B cell (primary cell): ENCODE results near the gene NDST4. TPM values are rescaled to one million over a fixed set of nuclear protein-coding genes. Genes with fewer than 3 reads are reported as not detected.

Experiments
- ATAC-seq: fragments of 200-7000 bp; cut with Tn5 transposase; one replicate; pipeline ENCODE4 v1.10.0; 2021; ENCODE audit warnings: low read depth, mild to moderate bottlenecking, moderate number of reproducible peaks, moderate library complexity
- CTCF ChIA-PET: fragments of 350-600 bp; sonication (Branson Sonifier 250); formaldehyde crosslinking; loops from one replicate; lab custom pipeline; 2021; ENCODE audit warnings: antibody characterized with exemption, inconsistent platforms; lab: Charles Lee
- POLR2A ChIA-PET: fragments of 350-600 bp; sonication (Branson Sonifier 250); formaldehyde crosslinking; loops from one replicate; lab custom pipeline; 2021; ENCODE audit warnings: antibody characterized with exemption; lab: Charles Lee
- DNase-seq: peaks from one replicate; pipeline ENCODE4 v3.0.0; 2013
- H2AFZ ChIP-seq: 2 replicates; pipeline ENCODE4 v1.6.1; 2012; ENCODE audit warnings: mild to moderate bottlenecking, low read depth, low read length; ENCODE audit not compliant: insufficient read depth, poor library complexity, severe bottlenecking
- H3K27ac ChIP-seq, 2 donors: 1 replicate in 1 of 2; 2 replicates in 1 of 2; pipeline ENCODE4 v1.5.1; 2012 to 2013; ENCODE audit warnings: low read length in 2 of 2, mild to moderate bottlenecking in 2 of 2, moderate library complexity in 1 of 2
- H3K27me3 ChIP-seq, 4 experiments: fragments of 200-600 bp in 1 of 4; sonication (generic) in 1 of 4; replicated peaks in 1 of 4; 1 replicate in 2 of 4; 2 replicates in 2 of 4; pipeline versions ENCODE4 v1.6.1 to v1.7.0; 2013 to 2016; ENCODE audit warnings: low read length in 3 of 4, mild to moderate bottlenecking in 2 of 4, mixed read lengths in 1 of 4, moderate library complexity in 1 of 4; ENCODE audit not compliant: insufficient read depth in 4 of 4, control insufficient read depth in 3 of 4; ENCODE audit errors: control extremely low read depth in 1 of 4
- H3K36me3 ChIP-seq, 2 experiments: replicated peaks in 1 of 2; 1 replicate in 1 of 2; 2 replicates in 1 of 2; pipeline versions ENCODE4 v1.6.1 to v1.7.1; 2013; ENCODE audit warnings: low read length in 1 of 2; ENCODE audit not compliant: insufficient read depth in 2 of 2, control insufficient read depth in 1 of 2; ENCODE audit errors: control extremely low read depth in 1 of 2, extremely low read depth in 1 of 2
- H3K4me1 ChIP-seq, 2 donors: fragments of 200-600 bp in 1 of 2; sonication (generic) in 1 of 2; 1 replicate in 1 of 2; 2 replicates in 1 of 2; pipeline versions ENCODE4 v1.5.1 to v1.6.1; 2013 to 2017; ENCODE audit warnings: low read length in 2 of 2; ENCODE audit not compliant: control insufficient read depth in 2 of 2, insufficient read depth in 2 of 2
- H3K4me2 ChIP-seq: replicated peaks from 2 replicates; pipeline ENCODE3; 2012; ENCODE audit warnings: mild to moderate bottlenecking, low read depth, low read length; ENCODE audit not compliant: poor library complexity, severe bottlenecking
- H3K4me3 ChIP-seq, 5 experiments: fragments of 200-600 bp in 1 of 5; sonication (generic) in 1 of 5; 1 replicate in 3 of 5; 2 replicates in 2 of 5; pipeline versions ENCODE4 v1.5.1 to v1.7.0; 2011 to 2016; ENCODE audit warnings: low read length in 4 of 5, mild to moderate bottlenecking in 4 of 5, low read depth in 2 of 5, control low read depth in 1 of 5, moderate library complexity in 1 of 5; ENCODE audit not compliant: insufficient read depth in 1 of 5; ENCODE audit errors: control extremely low read depth in 1 of 5, extremely low read depth in 1 of 5
- H3K79me2 ChIP-seq: fragments of 200-600 bp; sonication (generic); one replicate; pipeline ENCODE4 v1.6.0; 2016; ENCODE audit warnings: low read length; ENCODE audit not compliant: control insufficient read depth, insufficient read depth
- H3K9ac ChIP-seq: fragments of 200-600 bp; sonication (generic); 2 replicates; pipeline ENCODE4 v1.6.1; 2017; ENCODE audit warnings: mild to moderate bottlenecking, low read length, moderate library complexity
- H3K9me3 ChIP-seq, 3 donors: one replicate each; pipeline versions ENCODE4 v1.6.1 to v1.7.1; 2013; ENCODE audit warnings: low read length in 2 of 3; ENCODE audit not compliant: control insufficient read depth in 2 of 3, insufficient read depth in 1 of 3; ENCODE audit errors: control extremely low read depth in 1 of 3
- H4K20me1 ChIP-seq: 2 replicates; pipeline ENCODE4 v1.6.0; 2012; ENCODE audit warnings: mild to moderate bottlenecking, low read length; ENCODE audit not compliant: insufficient read depth, control insufficient read depth, poor library complexity, severe bottlenecking
- H3K27ac Mint-ChIP-seq: one replicate; pipeline ENCODE4 v1.8.0; 2021; ENCODE audit warnings: mixed read lengths
- H3K27me3 Mint-ChIP-seq: one replicate; pipeline ENCODE4 v1.8.0; 2021; ENCODE audit warnings: mixed read lengths
- H3K4me1 Mint-ChIP-seq: one replicate; pipeline ENCODE4 v1.8.0; 2021; ENCODE audit warnings: mixed read lengths
- H3K4me3 Mint-ChIP-seq: one replicate; pipeline ENCODE4 v1.8.0; 2021; ENCODE audit warnings: mixed read lengths
- H3K9me3 Mint-ChIP-seq: one replicate; pipeline ENCODE4 v1.8.0; 2022; ENCODE audit warnings: mixed read lengths; ENCODE audit not compliant: insufficient read depth
- EZH2 ChIP-seq: IDR thresholded peaks from 2 replicates; pipeline ENCODE4 v1.6.1; 2012; ENCODE audit warnings: borderline replicate concordance, low read depth, mild to moderate bottlenecking, moderate library complexity, low read length; ENCODE audit not compliant: insufficient read depth, poor library complexity, severe bottlenecking
- WGBS: methylation state at CpG from one replicate; pipeline ENCODE4 v1.1.5; 2013; ENCODE audit warnings: missing lambda C conversion rate; ENCODE audit not compliant: insufficient coverage; 5-methylcytosine and 5-hydroxymethylcytosine counted together
- intact Hi-C: fragments of 100-400 bp; cut with micrococcal nuclease; formaldehyde crosslinking; loops from one replicate; pipeline ENCODE4 v1.10.0; 2022
- polyA minus RNA-seq: library from RNA; depleted of rRNA, polyadenylated mRNA; stranded (reverse); fragments of >200 nt; gene quantifications from 2 replicates; pipeline ENCODE4 v1.2.3, GENCODE V29; 2012
- polyA plus RNA-seq: library from polyadenylated mRNA; depleted of rRNA; stranded (reverse); fragments of >200 nt; gene quantifications from 2 replicates; pipeline ENCODE4 v1.2.3, GENCODE V29; 2012
- total RNA-seq, 2 donors: library from RNA; stranded (reverse); fragments of 120-200 nt in 1 of 2; gene quantifications; 1 replicate in 1 of 2; 2 replicates in 1 of 2; pipeline versions ENCODE4 v1.2.3 to v1.2.4, GENCODE V29; 2013 to 2022
- TF ChIP-seq, protein P1 (sequence below): fragments of 200-600 bp; IDR thresholded peaks from one replicate; pipeline ENCODE4 v1.8.0; 2022; ENCODE audit warnings: antibody characterized with exemption, mild to moderate bottlenecking

Gene NDST4
- not detected in 2 replicates for total RNA-seq
- 0.05 TPM for total RNA-seq (2013)
- polyA plus RNA-seq: not detected in 2 replicates
- polyA minus RNA-seq: not detected in 2 replicates

DNA sequence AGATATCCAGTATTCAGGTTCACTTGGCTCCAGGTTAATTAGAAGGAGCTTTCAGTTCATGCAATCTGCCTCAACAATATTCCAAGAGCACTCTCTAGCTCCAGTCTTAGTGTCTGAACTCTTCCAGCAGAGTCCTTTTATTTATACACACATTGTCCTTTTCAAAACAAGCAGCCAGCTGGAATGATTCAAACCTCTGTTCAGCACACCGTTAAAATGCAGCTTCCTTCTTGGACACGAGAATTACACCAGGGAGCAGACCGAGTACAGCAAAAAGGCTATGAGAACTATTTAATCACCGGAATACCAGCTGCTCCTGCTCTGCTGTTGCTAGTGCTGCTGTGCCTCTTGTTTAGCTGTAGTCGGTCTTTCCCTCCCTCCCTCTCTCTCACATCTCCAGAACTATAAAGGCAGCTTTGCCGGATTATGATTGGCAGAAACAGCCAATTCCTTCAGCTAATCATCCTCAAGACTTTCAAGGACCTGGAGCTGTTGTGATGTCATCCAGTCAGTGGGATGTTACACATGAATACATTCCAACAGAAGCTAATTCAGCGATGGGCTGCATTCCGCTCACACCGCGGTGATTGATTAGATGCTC, at the start of gene NDST4:
Gene NDST4, minus strand, starts transcription at position 115 of the 601 bp plus-strand sequence. CDS start 36,584 bp downstream, outside the sequence.
- TF ChIP-seq, protein P1, sequence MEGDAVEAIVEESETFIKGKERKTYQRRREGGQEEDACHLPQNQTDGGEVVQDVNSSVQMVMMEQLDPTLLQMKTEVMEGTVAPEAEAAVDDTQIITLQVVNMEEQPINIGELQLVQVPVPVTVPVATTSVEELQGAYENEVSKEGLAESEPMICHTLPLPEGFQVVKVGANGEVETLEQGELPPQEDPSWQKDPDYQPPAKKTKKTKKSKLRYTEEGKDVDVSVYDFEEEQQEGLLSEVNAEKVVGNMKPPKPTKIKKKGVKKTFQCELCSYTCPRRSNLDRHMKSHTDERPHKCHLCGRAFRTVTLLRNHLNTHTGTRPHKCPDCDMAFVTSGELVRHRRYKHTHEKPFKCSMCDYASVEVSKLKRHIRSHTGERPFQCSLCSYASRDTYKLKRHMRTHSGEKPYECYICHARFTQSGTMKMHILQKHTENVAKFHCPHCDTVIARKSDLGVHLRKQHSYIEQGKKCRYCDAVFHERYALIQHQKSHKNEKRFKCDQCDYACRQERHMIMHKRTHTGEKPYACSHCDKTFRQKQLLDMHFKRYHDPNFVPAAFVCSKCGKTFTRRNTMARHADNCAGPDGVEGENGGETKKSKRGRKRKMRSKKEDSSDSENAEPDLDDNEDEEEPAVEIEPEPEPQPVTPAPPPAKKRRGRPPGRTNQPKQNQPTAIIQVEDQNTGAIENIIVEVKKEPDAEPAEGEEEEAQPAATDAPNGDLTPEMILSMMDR: no peak
- TF ChIP-seq EZH2: no peak
- H2AFZ ChIP-seq: no peak within 1 kb of the TSS
- WGBS: 58% methylated on average over 5 of the region's 10 CpGs
- no peaks in the 10 kb centered on the region for H3K9me3 Mint-ChIP-seq
- no peak within 1 kb of the TSS for H3K9ac ChIP-seq
- no peak for DNase-seq
- H3K79me2 ChIP-seq: no peaks in the 10 kb centered on the region
- H3K4me2 ChIP-seq: no peak within 1 kb of the TSS
- no peaks in the 10 kb centered on the region for H3K27me3 ChIP-seq
- H3K4me1 Mint-ChIP-seq: no peaks in the 10 kb centered on the region
- H3K36me3 ChIP-seq: no peaks in the 10 kb centered on the region
- no peaks in the 10 kb centered on the region for H4K20me1 ChIP-seq
- H3K27ac ChIP-seq: no peak within 1 kb of the TSS
- POLR2A ChIA-PET: no interaction called here
- no peak for ATAC-seq
- no peak within 1 kb of the TSS for H3K4me3 Mint-ChIP-seq
- H3K9me3 ChIP-seq: no peaks in the 10 kb centered on the region
- CTCF ChIA-PET: no interaction called here
- H3K4me3 ChIP-seq: no peak within 1 kb of the TSS
- H3K27me3 Mint-ChIP-seq: no peaks in the 10 kb centered on the region
- H3K27ac Mint-ChIP-seq: no peak within 1 kb of the TSS
- H3K4me1 ChIP-seq: no peaks in the 10 kb centered on the region
- intact Hi-C loops: no loop called here

DNA sequence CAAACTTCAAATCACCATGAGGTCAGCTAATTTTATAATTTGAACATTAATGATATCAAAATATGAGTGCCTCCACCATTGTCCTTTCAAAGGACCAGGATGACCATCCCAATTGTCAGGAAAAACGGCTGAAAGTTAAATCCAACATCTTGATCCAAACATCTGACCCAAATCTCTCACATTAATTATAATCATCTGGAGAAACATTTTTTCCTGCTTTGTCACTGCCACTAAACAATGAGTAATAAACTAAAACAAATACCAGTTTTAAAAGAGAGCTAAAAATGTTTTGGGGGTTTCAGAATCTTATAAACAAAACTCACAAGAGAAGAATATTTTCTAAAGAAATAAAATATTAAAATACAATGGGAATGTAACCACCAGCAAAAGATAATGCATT, 45.7 kb upstream of the NDST4 start:
- no peak overlapping the region for H3K9ac ChIP-seq
- no peaks in the 10 kb centered on the region for H3K4me1 ChIP-seq
- no peaks in the 10 kb centered on the region for H3K27me3 ChIP-seq
- ChIA-PET CTCF (no interaction called here), POLR2A (no interaction called here)
- no peak overlapping the region for H3K4me3 ChIP-seq
- no peaks in the 10 kb centered on the region for H3K9me3 ChIP-seq
- DNase-seq (no peak), ATAC-seq (no peak)
- TF ChIP-seq, protein P1: no peak
- TF ChIP-seq EZH2: no peak
- H2AFZ ChIP-seq: no peak overlapping the region
- H3K4me3 Mint-ChIP-seq: no peak overlapping the region
- intact Hi-C loops: no loop called here
- H3K36me3 ChIP-seq: no peaks in the 10 kb centered on the region
- H3K79me2 ChIP-seq: no peaks in the 10 kb centered on the region
- peaks cover 2% of the 10 kb centered on the region for H3K4me1 Mint-ChIP-seq
- no CpG with 5 or more reads among the region's 1 CpG for WGBS
- no peak overlapping the region for H3K27ac Mint-ChIP-seq
- H3K9me3 Mint-ChIP-seq: no peaks in the 10 kb centered on the region
- no peaks in the 10 kb centered on the region for H3K27me3 Mint-ChIP-seq
- no peak overlapping the region for H3K27ac ChIP-seq
- no peak overlapping the region for H3K4me2 ChIP-seq
- no peaks in the 10 kb centered on the region for H4K20me1 ChIP-seq
